ENCODE data around the gene ETNPPL. TPM values are rescaled to one million over a fixed set of nuclear protein-coding genes. Genes with fewer than 3 reads are reported as not detected.

Gene ETNPPL
- 10.6 TPM for total RNA-seq
- long read RNA-seq, transcript ETNPPL-201 (13 exons, 2,099 nt) = major isoform, 17 of 23 reads
- long read RNA-seq, partial matches to known transcripts = 1 of 23 reads
- long read RNA-seq, other reads (novel, unspliced or antisense) = 5 of 23 reads

GRCh38 chr4:108762559-108763225, at the start of gene ETNPPL:
Gene ETNPPL (minus strand): TSS chr4:108763053. CDS start chr4:108762898, 155 bp downstream.
- H3K4me3 ChIP-seq = peak within 1 kb of the TSS; percentile 69
- intact Hi-C loops (cut with micrococcal nuclease) = no loop called here
- H3K4me1 ChIP-seq = peaks cover 18% of the 10 kb centered on the region
- DNase-seq = peak; percentile 31
- H3K36me3 ChIP-seq = no peaks in the 10 kb centered on the region
- TF ChIP-seq, protein P1, sequence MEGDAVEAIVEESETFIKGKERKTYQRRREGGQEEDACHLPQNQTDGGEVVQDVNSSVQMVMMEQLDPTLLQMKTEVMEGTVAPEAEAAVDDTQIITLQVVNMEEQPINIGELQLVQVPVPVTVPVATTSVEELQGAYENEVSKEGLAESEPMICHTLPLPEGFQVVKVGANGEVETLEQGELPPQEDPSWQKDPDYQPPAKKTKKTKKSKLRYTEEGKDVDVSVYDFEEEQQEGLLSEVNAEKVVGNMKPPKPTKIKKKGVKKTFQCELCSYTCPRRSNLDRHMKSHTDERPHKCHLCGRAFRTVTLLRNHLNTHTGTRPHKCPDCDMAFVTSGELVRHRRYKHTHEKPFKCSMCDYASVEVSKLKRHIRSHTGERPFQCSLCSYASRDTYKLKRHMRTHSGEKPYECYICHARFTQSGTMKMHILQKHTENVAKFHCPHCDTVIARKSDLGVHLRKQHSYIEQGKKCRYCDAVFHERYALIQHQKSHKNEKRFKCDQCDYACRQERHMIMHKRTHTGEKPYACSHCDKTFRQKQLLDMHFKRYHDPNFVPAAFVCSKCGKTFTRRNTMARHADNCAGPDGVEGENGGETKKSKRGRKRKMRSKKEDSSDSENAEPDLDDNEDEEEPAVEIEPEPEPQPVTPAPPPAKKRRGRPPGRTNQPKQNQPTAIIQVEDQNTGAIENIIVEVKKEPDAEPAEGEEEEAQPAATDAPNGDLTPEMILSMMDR (IDR thresholded peaks at IDR 0.05; ENCODE audit: borderline replicate concordance) = peak; percentile 23
- H3K27me3 ChIP-seq (ENCODE audit: low read depth) = peaks cover 12% of the 10 kb centered on the region
- no peaks in the 10 kb centered on the region for H3K9me3 ChIP-seq (replicated peaks)
- peak within 1 kb of the TSS; percentile 58 for H3K27ac ChIP-seq (replicated peaks)

DNA sequence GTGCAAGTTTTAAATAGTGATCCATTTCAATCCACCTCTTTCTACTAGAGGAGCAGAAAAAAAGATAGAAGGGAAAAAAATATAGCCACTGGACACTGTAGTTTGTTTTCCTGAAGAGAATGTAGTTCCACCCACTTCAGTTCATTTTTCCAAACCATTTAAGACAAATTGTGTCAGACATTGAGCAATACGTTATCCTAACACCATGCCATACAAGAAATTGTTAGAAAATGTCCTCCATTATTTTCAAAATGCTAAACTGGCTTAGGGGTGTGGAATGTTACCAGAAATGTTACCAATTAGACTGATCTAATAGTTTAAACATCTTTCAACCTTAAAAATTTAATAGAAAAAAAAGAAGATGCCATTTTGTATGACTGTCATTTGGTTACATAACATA, 48.6 kb upstream of the ETNPPL start:
- Histone ChIP-seq H3K36me3 (no peaks in the 10 kb centered on the region), H3K4me3 (no peak overlapping the region), H3K4me1 (no peaks in the 10 kb centered on the region), H3K9me3 (replicated peaks) (no peaks in the 10 kb centered on the region), H3K27me3 (ENCODE audit: low read depth) (no peaks in the 10 kb centered on the region), H3K27ac (replicated peaks) (no peak overlapping the region)
- intact Hi-C loops (cut with micrococcal nuclease) = no loop called here
- no peak for DNase-seq
- TF ChIP-seq, protein P1 (IDR thresholded peaks at IDR 0.05; ENCODE audit: borderline replicate concordance) = no peak

GRCh38 chr4:108810087-108810486, 47.2 kb upstream of the ETNPPL start:
- no peak for DNase-seq
- Histone ChIP-seq H3K36me3 (no peaks in the 10 kb centered on the region), H3K4me3 (no peak overlapping the region), H3K27ac (replicated peaks) (no peak overlapping the region), H3K9me3 (replicated peaks) (no peaks in the 10 kb centered on the region), H3K4me1 (no peaks in the 10 kb centered on the region), H3K27me3 (ENCODE audit: low read depth) (no peaks in the 10 kb centered on the region)
- intact Hi-C loops (cut with micrococcal nuclease) = no loop called here
- TF ChIP-seq, protein P1 (IDR thresholded peaks at IDR 0.05; ENCODE audit: borderline replicate concordance) = no peak

DNA sequence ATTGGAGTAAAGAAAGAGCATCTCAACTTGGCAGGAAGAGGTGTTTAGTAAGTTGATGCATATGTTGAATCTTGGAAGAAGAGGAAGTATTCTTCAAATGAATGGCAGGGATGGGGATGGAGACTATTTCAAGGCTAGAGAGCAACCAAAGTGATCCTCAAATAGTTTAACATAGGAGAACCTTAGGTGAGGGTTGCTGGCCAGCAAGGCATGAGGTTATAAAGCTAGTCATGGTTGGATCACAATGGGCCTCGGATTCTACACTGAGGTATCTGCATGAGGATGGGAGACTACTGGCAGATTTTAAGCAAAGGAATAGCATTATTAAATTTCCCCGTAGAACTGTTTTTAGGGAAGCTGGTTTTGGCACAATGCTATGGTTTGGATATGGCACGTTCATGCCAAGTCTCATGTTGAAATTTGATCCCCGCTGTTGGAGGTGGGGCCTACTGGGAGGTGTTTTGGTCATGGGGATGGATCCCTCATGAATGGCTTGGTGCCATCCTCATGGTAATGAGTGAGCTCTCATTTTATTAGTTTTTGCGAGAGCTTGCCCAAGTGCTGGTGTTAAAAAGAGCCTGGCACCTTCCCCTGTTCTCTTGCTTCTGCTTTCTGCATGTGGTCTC, 41.9 kb upstream of the ETNPPL start:
- H3K4me1 ChIP-seq = no peaks in the 10 kb centered on the region
- intact Hi-C loops (cut with micrococcal nuclease) = no loop called here
- DNase-seq = no peak
- no peaks in the 10 kb centered on the region for H3K27me3 ChIP-seq (ENCODE audit: low read depth)
- H3K9me3 ChIP-seq (replicated peaks) = no peaks in the 10 kb centered on the region
- H3K27ac ChIP-seq (replicated peaks) = no peak overlapping the region
- TF ChIP-seq, protein P1 (IDR thresholded peaks at IDR 0.05; ENCODE audit: borderline replicate concordance) = no peak
- H3K4me3 ChIP-seq = no peak overlapping the region
- no peaks in the 10 kb centered on the region for H3K36me3 ChIP-seq

- TF ChIP-seq, protein P1 (IDR thresholded peaks at IDR 0.05; ENCODE audit: borderline replicate concordance) = no peak
- Histone ChIP-seq H3K27ac (replicated peaks) (no peak overlapping the region), H3K4me3 (no peak overlapping the region), H3K27me3 (ENCODE audit: low read depth) (no peaks in the 10 kb centered on the region), H3K9me3 (replicated peaks) (no peaks in the 10 kb centered on the region), H3K36me3 (no peaks in the 10 kb centered on the region), H3K4me1 (peaks cover 18% of the 10 kb centered on the region)
- intact Hi-C loops (cut with micrococcal nuclease) = no loop called here
- DNase-seq = no peak
Observed at GRCh38 chr4:108799306-108799705, 36.5 kb upstream of the ETNPPL start.
